ENCODE results near the gene EXD2.

EXD2 gene

GRCh38 chr14:69247676-69248440 is 56.6 kb downstream of the EXD2 start:
- DNase-seq (ENCODE audit: low read depth), result no peak

GRCh38 chr14:69249603-69250002 is 58.3 kb downstream of the EXD2 start:
- DNase-seq (ENCODE audit: low read depth), result no peak

- DNase-seq (ENCODE audit: low read depth), result no peak
Observed at GRCh38 chr14:69252851-69253250, 61.6 kb downstream of the EXD2 start.

GRCh38 chr14:69259168-69259526 is 67.8 kb downstream of the EXD2 start:
- DNase-seq (ENCODE audit: low read depth), result no peak

GRCh38 chr14:69259527-69260189 is 68.4 kb downstream of the EXD2 start, which contains the start of gene GALNT16:
TSS of gene GALNT16 (plus strand) at chr14:69260158. CDS start at chr14:69260291, 133 bp downstream.
- DNase-seq (ENCODE audit: low read depth), result no peak

GRCh38 chr14:69260190-69260860 is 69.0 kb downstream of the EXD2 start:
- no peak for DNase-seq (ENCODE audit: low read depth)

GRCh38 chr14:69260861-69261564 is 69.7 kb downstream of the EXD2 start:
- no peak for DNase-seq (ENCODE audit: low read depth)

GRCh38 chr14:69261761-69262331 is 70.5 kb downstream of the EXD2 start:
- DNase-seq (ENCODE audit: low read depth), result no peak

GRCh38 chr14:69262516-69262915 is 71.2 kb downstream of the EXD2 start:
- no peak for DNase-seq (ENCODE audit: low read depth)

- no peak for DNase-seq (ENCODE audit: low read depth)
Observed at GRCh38 chr14:69263364-69263763, 72.1 kb downstream of the EXD2 start.

GRCh38 chr14:69263771-69264170 is 72.5 kb downstream of the EXD2 start:
- DNase-seq (ENCODE audit: low read depth), result no peak

- DNase-seq (ENCODE audit: low read depth), result no peak
Observed at GRCh38 chr14:69266572-69267345, 75.5 kb downstream of the EXD2 start.

- DNase-seq (ENCODE audit: low read depth), result no peak
Observed at GRCh38 chr14:69267492-69267891, 76.2 kb downstream of the EXD2 start.

GRCh38 chr14:69268223-69268622 is 76.9 kb downstream of the EXD2 start:
- no peak for DNase-seq (ENCODE audit: low read depth)

GRCh38 chr14:69268763-69269162 is 77.5 kb downstream of the EXD2 start:
- no peak for DNase-seq (ENCODE audit: low read depth)

GRCh38 chr14:69269381-69269780 is 78.1 kb downstream of the EXD2 start:
- DNase-seq (ENCODE audit: low read depth), result no peak

GRCh38 chr14:69270097-69270496 is 78.8 kb downstream of the EXD2 start:
- DNase-seq (ENCODE audit: low read depth), result no peak

GRCh38 chr14:69270795-69271708 is 79.8 kb downstream of the EXD2 start:
- no peak for DNase-seq (ENCODE audit: low read depth)

GRCh38 chr14:69274321-69274720 is 83.0 kb downstream of the EXD2 start:
- no peak for DNase-seq (ENCODE audit: low read depth)

- DNase-seq (ENCODE audit: low read depth), result no peak
Observed at GRCh38 chr14:69275331-69275730, 84.0 kb downstream of the EXD2 start.
